Hepatic stellate cell (primary cell): ENCODE measurements around the gene LRGUK.
"Not testable (repeated sequence)": the region's sequence is repeated elsewhere in the genome, so short reads cannot be mapped to it uniquely, and the experiment has no call there.

Experiments
- DNase-seq: peaks from one replicate; pipeline ENCODE4 v3.0.0; 2011; ENCODE audit warnings: low spot score

The LRGUK gene

DNA sequence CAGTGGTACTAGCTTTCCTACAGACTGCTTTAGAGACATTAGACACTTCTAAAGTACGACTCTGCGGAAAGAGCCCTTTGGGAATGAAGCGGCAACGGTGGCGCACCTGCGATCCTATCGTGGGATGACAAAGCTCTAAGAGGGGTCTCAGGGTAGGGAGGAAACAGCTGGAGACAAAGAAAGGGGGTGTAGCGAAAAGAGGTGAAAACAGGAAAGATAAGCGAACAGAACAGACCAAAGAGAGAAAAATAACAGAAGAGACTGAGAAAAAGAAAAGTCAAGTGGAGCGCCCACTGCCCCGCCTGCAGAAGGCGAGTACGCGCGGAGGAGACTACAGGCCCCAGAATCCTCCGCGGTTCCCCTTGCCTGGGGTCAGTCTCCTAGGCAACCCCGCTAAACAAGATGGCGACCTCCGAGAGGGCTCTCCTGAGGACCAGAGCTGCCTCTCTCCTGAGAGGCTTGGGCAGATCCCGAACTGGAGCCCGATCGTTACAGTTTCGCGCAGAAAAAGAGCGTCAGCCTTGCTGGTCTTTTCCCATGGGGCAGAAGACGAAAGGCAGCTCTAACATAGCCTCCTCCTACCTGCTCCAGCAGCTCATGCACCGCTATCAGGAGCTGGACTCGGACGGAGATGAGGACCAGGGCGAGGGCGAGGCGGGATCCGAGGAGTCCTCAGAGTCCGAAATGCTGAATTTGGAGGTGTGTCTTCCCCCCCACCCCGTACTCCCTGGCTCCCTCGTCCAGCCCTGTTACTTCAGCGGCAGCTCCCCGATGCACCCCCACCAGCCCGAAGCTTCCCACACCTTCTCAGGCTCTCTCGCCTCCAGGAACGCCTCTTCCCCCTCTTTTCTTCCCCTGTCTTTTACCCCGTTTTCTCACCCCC is at the start of gene LRGUK:
Gene LRGUK (plus strand): TSS at position 375 of the 883 bp plus-strand sequence. CDS start 28 bp downstream, at position 403.
- peak; percentile 87 for DNase-seq

GRCh38 chr7:134077560-134077959 is 49.6 kb upstream of the LRGUK start:
- DNase-seq: not testable (repeated sequence)

DNA sequence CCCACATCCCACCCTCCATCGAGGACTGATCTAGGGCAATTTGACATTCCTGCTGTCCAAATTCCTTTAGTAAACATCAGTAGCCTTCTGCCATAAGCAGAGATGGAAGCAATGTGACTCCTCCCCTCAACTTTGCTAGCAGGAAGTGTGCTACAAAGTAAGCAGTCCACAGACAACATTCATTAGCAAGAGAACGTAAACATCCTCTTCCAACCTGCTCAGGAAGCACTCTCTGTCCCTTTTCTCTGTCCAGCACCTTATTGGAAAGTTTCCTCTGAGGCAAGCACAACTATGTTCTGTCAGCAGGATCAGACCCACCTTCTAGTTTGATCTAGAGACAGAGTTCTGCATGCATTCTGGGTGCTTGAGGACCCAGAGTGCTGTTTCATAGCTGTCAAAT is 48.1 kb upstream of the LRGUK start:
- no peak for DNase-seq

- no peak for DNase-seq
Observed at GRCh38 chr7:134081695-134082094, 45.4 kb upstream of the LRGUK start.

DNA sequence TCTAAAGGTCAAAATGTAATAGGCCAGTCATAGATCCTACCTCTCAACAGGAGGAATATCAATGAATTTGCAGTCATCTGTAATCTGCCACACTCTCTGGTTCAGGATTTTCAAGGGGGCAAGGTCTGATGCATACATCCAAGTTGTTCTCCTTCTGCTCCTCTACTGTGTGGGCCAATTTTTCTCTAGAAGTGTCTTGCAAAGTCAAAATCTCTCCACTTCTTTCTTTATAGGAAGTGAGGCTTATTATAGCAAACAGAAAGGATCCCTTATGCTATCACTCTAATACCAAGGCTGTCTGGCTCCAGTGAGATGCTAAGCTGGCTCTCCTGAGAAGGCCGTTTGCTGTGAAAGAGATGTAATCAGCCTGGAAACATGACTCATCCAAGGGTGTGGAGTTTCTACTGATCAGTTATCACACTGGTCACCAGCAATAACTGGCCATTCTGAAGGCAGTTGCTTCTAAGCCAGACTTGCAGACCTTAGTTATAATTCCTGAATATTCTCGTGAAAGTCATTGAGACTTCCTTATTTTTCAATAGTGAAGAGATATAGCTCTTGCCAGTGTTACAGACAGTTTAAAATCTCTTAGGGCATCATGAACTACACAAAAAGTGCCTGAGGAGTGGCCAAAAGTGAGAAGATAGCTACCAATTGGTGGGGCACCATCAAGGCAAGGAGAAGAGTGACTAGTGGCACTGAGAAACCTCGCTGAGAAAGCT is 43.2 kb upstream of the LRGUK start:
- DNase-seq: no peak

DNA sequence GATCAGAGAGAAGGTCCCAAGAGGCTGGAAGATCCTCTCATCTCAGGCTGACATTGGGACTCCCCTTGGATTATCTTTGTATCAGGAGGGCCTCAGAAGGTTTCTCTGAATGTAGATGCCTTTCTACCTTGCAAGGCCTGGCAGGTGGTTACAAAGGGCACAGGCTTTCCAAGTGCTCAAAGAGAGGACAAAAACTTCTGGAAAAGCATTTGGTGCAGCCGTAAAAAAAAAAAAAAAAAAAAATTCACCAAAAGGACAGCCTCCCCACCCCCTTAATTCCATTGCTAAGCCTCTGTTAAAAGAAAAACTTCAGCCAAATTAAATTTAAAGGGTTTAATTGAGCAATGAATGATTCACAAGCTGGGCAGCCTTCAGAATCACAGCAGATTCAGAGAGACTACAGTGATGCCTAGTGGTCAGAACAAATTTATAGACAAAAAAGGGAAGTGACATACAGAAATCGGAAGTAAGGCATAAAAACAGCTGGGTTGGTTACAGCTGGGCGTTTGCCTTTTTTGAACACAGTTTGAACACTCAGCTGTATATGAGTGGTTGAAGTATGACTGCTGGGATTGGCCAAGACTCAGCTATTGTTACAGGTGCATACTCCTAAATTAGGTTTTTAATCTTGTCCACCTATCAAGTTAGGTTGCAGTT is 42.5 kb upstream of the LRGUK start:
- DNase-seq: no peak

GRCh38 chr7:134085311-134085710 is 41.8 kb upstream of the LRGUK start:
- DNase-seq: no peak

DNA sequence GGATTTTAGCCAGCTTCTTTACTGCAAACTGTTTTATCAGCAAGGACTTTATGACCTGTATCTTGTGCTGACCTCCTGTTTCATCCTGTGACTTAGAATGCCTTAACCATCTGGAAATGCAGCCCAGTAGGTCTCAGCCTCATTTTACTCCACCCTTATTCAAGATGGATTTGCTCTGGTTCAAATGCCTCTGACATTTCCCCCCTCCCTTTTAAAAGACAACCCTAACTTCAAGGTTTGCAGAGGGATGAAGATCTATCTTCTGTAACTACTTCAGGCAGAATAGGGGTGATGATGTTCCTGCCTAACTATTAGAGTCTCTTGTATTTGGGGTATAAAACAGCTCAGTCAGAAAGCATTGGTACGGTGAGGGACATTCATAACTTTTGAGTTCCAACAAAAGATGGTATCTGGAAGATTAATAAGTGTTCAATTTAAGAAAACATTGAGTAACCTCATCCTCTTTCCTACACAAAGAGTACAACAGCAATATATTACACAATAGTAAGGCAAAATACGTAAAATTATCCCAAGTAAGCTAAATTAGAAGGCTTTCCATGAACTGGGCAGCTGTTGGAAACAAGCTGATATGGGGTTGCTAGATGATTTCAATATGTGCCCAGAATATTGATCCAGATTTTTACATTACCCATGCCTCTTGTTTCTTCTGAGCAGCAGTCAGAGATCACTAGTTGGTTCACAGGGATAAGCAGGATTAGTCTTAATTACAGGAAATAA is 40.0 kb upstream of the LRGUK start:
- DNase-seq: no peak

DNA sequence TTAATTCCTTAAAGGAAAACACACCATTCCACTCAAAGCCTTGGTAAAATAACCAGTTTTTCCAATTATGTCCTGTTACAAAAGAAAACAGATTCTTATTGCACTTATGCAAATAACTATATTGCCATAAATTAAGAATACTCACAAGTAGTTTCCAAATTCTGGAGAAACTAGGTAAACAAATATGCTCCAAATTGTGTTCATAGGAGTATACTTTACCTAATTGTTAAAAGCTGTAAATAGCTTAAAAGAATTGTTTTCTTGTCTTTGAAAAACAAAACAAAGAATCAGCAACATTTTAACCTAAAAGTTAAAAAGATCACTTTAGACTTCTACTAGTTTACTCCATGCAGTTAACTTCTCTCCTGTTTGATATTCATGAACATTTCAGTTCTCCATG is 38.9 kb upstream of the LRGUK start:
- DNase-seq: no peak

DNA sequence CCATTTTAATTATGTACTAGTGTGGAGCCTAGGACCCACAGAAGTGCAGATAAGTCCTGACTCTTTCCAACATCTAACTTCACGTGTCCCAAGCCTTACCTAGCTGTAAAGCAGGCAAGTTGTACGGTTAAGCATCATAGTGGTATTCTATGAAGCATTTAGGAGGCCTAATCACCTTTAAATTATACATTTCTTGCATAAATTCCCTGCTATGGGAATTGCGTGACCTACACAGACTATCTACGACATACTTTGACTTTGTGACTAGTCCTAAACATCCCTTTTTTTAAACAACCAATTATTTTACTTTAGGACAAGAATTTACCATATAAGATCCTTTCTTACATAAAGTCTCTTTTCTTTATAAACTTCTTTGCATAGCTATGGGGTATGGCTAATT is 37.7 kb upstream of the LRGUK start:
- DNase-seq: no peak

GRCh38 chr7:134098072-134098471 is 29.1 kb upstream of the LRGUK start:
- DNase-seq: no peak

DNA sequence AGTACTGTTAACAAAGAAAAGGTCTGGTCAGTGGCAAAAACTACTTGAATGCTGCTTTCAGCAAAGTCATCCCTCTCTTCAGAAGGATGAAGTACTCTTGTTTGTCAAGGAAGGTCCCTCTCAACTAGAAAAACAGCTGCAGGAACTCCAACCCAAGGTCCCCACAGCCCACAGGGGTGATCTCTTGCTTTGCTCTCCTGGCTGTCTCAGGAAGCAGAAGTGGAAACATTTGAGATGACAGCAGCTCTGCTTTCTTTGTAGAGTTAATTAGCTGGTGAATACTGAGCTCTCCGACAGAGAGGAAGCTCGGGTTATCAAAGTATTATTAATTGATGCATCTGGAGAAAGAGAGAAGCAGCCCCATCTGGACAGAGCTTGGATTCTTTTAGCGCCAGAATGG is 25.4 kb upstream of the LRGUK start:
- no peak for DNase-seq

DNA sequence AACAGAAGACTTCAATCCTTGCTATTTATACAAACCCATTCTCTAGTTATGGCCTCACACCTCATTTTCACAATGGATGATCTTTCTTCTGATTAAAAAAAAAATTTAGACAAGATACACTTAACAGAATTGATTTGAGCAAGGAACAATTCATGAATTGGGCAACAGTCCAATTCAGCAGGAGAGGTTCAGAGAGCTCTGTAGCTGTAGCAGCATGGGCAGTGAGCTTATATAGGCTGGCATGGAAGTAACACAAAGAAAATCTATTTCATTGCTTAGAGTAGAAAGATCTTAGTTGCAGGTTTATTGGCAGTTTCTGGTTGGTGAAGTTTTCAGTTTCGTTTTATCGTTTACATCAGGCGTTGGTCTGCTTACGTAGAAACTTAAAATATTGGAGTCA is 23.0 kb upstream of the LRGUK start:
- no peak for DNase-seq

DNA sequence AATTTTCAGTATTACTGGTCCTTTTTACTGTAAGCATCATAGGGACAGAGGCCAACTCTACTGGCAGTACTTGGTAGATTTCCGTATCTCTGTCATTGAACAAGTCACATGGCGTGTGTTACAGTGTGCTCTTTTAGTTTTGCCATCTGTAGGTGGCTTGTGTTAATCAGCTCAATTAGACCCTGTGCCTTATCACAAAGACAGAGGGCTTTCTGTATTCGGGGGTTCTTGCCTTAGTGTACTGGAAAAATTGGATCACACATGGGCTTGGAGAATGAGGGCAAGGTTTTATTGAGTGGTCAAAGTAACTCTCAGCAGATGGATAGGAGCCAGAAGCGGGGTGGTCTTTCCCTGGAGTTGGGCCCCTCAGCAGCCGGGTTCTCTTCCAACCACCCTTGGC is 21.3 kb upstream of the LRGUK start:
- no peak for DNase-seq

- no peak for DNase-seq
Observed at GRCh38 chr7:134108802-134109201, 18.3 kb upstream of the LRGUK start.

GRCh38 chr7:134113655-134114054 is 13.5 kb upstream of the LRGUK start:
- DNase-seq: no peak

GRCh38 chr7:134114992-134115391 is 12.1 kb upstream of the LRGUK start:
- DNase-seq: no peak

- no peak for DNase-seq
Observed at GRCh38 chr7:134120405-134120804, 6.7 kb upstream of the LRGUK start.

- DNase-seq: no peak
Observed at GRCh38 chr7:134121632-134122139, 5.5 kb upstream of the LRGUK start.

DNA sequence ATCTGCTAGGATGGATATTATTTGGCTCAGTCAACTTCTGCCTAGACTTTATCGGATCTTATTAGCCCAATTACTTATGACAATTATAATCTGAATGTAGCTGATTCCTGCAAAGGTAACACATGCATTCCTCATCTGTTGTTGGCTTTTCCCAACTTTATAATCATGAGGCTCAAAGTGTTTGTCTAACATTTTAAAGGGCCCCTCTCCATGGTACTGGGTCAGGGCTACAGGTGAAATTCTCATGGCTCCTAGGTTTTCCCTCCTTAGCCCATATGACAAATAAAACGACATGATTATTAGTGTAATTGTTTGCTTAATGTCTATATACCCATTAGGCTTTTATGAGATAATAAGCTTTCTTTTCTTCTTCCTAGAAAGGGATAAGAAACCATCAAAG is 4.2 kb upstream of the LRGUK start:
- no peak for DNase-seq

DNA sequence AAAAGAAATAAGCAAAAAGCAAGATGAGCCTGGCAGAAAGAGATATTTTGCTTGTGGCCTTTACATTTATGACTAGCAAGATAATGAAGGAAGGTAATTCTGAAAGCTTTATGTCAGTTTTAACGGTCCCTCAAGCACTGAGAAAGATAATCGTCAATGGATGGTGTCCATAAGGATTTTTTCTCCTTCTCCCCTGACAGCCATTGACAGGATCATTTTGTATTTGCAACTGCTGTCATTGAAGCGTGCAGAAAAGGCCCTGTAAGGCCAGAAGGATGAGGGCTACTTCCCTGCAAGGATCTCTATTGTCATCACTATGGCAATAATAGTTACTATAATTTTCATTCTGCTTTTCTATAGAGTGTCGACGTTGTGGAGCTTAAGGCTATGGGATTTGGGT is 994 bp upstream of the LRGUK start:
- DNase-seq: no peak

- no peak for DNase-seq
Observed at GRCh38 chr7:134126596-134126965, 559 bp upstream of the LRGUK start.
